ENCODE measurements around the gene PLCH1. TPM values are rescaled to one million over a fixed set of nuclear protein-coding genes. Genes with fewer than 3 reads are reported as not detected.
"Not testable (repeated sequence)": the region's sequence is repeated elsewhere in the genome, so short reads cannot be mapped to it uniquely, and the experiment has no call there.

PLCH1 gene
- total RNA-seq, 1 experiment from 2014 or later: 5.2 TPM

GRCh38 chr3:155651489-155652218, 93.2 kb downstream of the PLCH1 start:
- Histone ChIP-seq H3K36me3 (replicated peaks; ENCODE audit: control insufficient read depth, insufficient read depth, low read length) (no peaks in the 10 kb centered on the region), H3K27me3 (ENCODE audit: control insufficient read depth, insufficient read depth, low read length) (no peaks in the 10 kb centered on the region), H3K4me3 (ENCODE audit: insufficient read depth, low read depth, low read length) (no peak overlapping the region)
- DNase-seq: no peak

GRCh38 chr3:155648013-155648591, 96.8 kb downstream of the PLCH1 start:
- Histone ChIP-seq H3K27me3 (ENCODE audit: control insufficient read depth, insufficient read depth, low read length) (no peaks in the 10 kb centered on the region), H3K4me3 (ENCODE audit: insufficient read depth, low read depth, low read length) (no peak overlapping the region), H3K36me3 (replicated peaks; ENCODE audit: control insufficient read depth, insufficient read depth, low read length) (no peaks in the 10 kb centered on the region)
- DNase-seq: no peak

- Histone ChIP-seq H3K36me3 (replicated peaks; ENCODE audit: control insufficient read depth, insufficient read depth, low read length) (no peaks in the 10 kb centered on the region), H3K27me3 (ENCODE audit: control insufficient read depth, insufficient read depth, low read length) (no peaks in the 10 kb centered on the region), H3K4me3 (ENCODE audit: insufficient read depth, low read depth, low read length) (no peak overlapping the region)
- no peak for DNase-seq
These were observed 97.7 kb downstream of the PLCH1 start for GRCh38 chr3:155647206-155647605.

GRCh38 chr3:155646669-155647068, 98.2 kb downstream of the PLCH1 start:
- DNase-seq: no peak
- no peaks in the 10 kb centered on the region for H3K36me3 ChIP-seq (replicated peaks; ENCODE audit: control insufficient read depth, insufficient read depth, low read length)
- H3K4me3 ChIP-seq (ENCODE audit: insufficient read depth, low read depth, low read length): no peak overlapping the region
- no peaks in the 10 kb centered on the region for H3K27me3 ChIP-seq (ENCODE audit: control insufficient read depth, insufficient read depth, low read length)

- Histone ChIP-seq H3K4me3 (ENCODE audit: insufficient read depth, low read depth, low read length) (no peak overlapping the region), H3K27me3 (ENCODE audit: control insufficient read depth, insufficient read depth, low read length) (no peaks in the 10 kb centered on the region), H3K36me3 (replicated peaks; ENCODE audit: control insufficient read depth, insufficient read depth, low read length) (no peaks in the 10 kb centered on the region)
- DNase-seq: no peak
These were observed 98.7 kb downstream of the PLCH1 start for GRCh38 chr3:155646128-155646527.

GRCh38 chr3:155643581-155644165, 101.2 kb downstream of the PLCH1 start:
- Histone ChIP-seq H3K36me3 (replicated peaks; ENCODE audit: control insufficient read depth, insufficient read depth, low read length) (no peaks in the 10 kb centered on the region), H3K4me3 (ENCODE audit: insufficient read depth, low read depth, low read length) (no peak overlapping the region), H3K27me3 (ENCODE audit: control insufficient read depth, insufficient read depth, low read length) (no peaks in the 10 kb centered on the region)
- no peak for DNase-seq

GRCh38 chr3:155641956-155642355, 102.9 kb downstream of the PLCH1 start:
- Histone ChIP-seq H3K36me3 (replicated peaks; ENCODE audit: control insufficient read depth, insufficient read depth, low read length) (no peaks in the 10 kb centered on the region), H3K27me3 (ENCODE audit: control insufficient read depth, insufficient read depth, low read length) (no peaks in the 10 kb centered on the region), H3K4me3 (ENCODE audit: insufficient read depth, low read depth, low read length) (no peak overlapping the region)
- no peak for DNase-seq

- no peaks in the 10 kb centered on the region for H3K27me3 ChIP-seq (ENCODE audit: control insufficient read depth, insufficient read depth, low read length)
- H3K4me3 ChIP-seq (ENCODE audit: insufficient read depth, low read depth, low read length): no peak overlapping the region
- H3K36me3 ChIP-seq (replicated peaks; ENCODE audit: control insufficient read depth, insufficient read depth, low read length): no peaks in the 10 kb centered on the region
- DNase-seq: no peak
These were observed 104.8 kb downstream of the PLCH1 start for GRCh38 chr3:155640098-155640497.

- H3K36me3 ChIP-seq (replicated peaks; ENCODE audit: control insufficient read depth, insufficient read depth, low read length): no peaks in the 10 kb centered on the region
- H3K27me3 ChIP-seq (ENCODE audit: control insufficient read depth, insufficient read depth, low read length): no peaks in the 10 kb centered on the region
- no peak for DNase-seq
- no peak overlapping the region for H3K4me3 ChIP-seq (ENCODE audit: insufficient read depth, low read depth, low read length)
These were observed 105.3 kb downstream of the PLCH1 start for GRCh38 chr3:155639462-155640055.

GRCh38 chr3:155638461-155638860, 106.4 kb downstream of the PLCH1 start:
- H3K27me3 ChIP-seq (ENCODE audit: control insufficient read depth, insufficient read depth, low read length); H3K36me3 ChIP-seq (replicated peaks; ENCODE audit: control insufficient read depth, insufficient read depth, low read length); H3K4me3 ChIP-seq (ENCODE audit: insufficient read depth, low read depth, low read length); DNase-seq: not testable (repeated sequence)

GRCh38 chr3:155637567-155637966, 107.3 kb downstream of the PLCH1 start:
- Histone ChIP-seq H3K27me3 (ENCODE audit: control insufficient read depth, insufficient read depth, low read length) (no peaks in the 10 kb centered on the region), H3K4me3 (ENCODE audit: insufficient read depth, low read depth, low read length) (no peak overlapping the region), H3K36me3 (replicated peaks; ENCODE audit: control insufficient read depth, insufficient read depth, low read length) (no peaks in the 10 kb centered on the region)
- no peak for DNase-seq

- H3K4me3 ChIP-seq (ENCODE audit: insufficient read depth, low read depth, low read length): no peak overlapping the region
- no peaks in the 10 kb centered on the region for H3K27me3 ChIP-seq (ENCODE audit: control insufficient read depth, insufficient read depth, low read length)
- no peaks in the 10 kb centered on the region for H3K36me3 ChIP-seq (replicated peaks; ENCODE audit: control insufficient read depth, insufficient read depth, low read length)
- DNase-seq: no peak
These were observed 109.8 kb downstream of the PLCH1 start for GRCh38 chr3:155635056-155635455.

- Histone ChIP-seq H3K27me3 (ENCODE audit: control insufficient read depth, insufficient read depth, low read length) (no peaks in the 10 kb centered on the region), H3K4me3 (ENCODE audit: insufficient read depth, low read depth, low read length) (no peak overlapping the region), H3K36me3 (replicated peaks; ENCODE audit: control insufficient read depth, insufficient read depth, low read length) (no peaks in the 10 kb centered on the region)
- no peak for DNase-seq
These were observed 110.7 kb downstream of the PLCH1 start for GRCh38 chr3:155634121-155634719.

GRCh38 chr3:155631323-155632019, 113.4 kb downstream of the PLCH1 start:
- no peak for DNase-seq
- Histone ChIP-seq H3K27me3 (ENCODE audit: control insufficient read depth, insufficient read depth, low read length) (no peaks in the 10 kb centered on the region), H3K36me3 (replicated peaks; ENCODE audit: control insufficient read depth, insufficient read depth, low read length) (no peaks in the 10 kb centered on the region), H3K4me3 (ENCODE audit: insufficient read depth, low read depth, low read length) (no peak overlapping the region)
